Breast epithelium (tissue), 3 donors: ENCODE results near the gene SET.

Source experiments
- POLR2A ChIP-seq: fragments of 450-650 bp; IDR thresholded peaks from one replicate; pipeline ENCODE4 v1.6.1; 2016; ENCODE audit warnings: antibody characterized with exemption, mild to moderate bottlenecking, moderate library complexity
- TF ChIP-seq, protein P1 (sequence below), 3 donors: fragments of 450-650 bp; IDR thresholded peaks; one replicate each; pipeline ENCODE4 v1.5.1; 2016 to 2017; ENCODE audit warnings: antibody characterized with exemption in 3 of 3, mild to moderate bottlenecking in 3 of 3, moderate library complexity in 3 of 3

DNA sequence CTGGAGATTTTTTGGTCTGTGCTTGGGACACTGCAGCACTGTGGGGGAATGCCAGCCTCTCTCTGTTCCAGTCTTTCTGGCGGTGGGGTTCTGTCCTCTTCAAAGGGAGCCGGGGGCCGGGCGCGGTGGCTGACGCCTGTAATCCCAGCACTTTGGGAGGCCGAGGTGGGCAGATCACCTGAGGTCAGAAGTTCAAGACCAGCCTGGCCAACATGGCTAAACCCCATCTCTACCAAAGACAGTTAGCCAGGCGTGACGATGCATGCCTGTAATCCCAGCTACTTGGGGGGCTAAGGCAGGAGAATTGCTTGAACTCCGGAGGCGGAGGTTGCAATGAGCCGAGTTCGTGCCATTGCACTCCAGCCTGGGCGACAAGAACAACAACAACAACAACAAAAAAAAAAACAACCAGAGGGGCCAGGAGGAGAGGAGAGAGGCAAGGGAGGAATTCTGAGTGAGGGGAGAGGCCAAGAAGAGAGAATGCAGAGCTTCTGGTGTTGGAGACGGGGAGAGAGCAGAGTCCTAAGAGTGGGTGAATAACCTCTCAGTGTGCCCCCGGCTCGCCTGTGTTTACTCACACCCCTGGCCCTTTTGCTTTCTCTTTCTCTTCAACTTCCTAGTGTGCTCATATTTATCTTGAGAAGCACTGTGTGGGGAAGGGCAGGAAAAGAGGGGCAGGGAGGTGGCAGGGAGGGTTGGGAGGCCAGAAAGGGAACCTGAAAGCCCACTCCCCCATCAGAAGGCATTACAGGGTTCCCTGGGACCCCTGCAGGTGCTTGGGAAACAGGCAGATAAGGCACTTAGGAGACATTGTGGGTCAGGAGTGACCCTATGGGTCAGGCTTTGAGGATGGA is 3.2 kb upstream of the SET start:
- TF ChIP-seq POLR2A: no peak
- TF ChIP-seq, protein P1, sequence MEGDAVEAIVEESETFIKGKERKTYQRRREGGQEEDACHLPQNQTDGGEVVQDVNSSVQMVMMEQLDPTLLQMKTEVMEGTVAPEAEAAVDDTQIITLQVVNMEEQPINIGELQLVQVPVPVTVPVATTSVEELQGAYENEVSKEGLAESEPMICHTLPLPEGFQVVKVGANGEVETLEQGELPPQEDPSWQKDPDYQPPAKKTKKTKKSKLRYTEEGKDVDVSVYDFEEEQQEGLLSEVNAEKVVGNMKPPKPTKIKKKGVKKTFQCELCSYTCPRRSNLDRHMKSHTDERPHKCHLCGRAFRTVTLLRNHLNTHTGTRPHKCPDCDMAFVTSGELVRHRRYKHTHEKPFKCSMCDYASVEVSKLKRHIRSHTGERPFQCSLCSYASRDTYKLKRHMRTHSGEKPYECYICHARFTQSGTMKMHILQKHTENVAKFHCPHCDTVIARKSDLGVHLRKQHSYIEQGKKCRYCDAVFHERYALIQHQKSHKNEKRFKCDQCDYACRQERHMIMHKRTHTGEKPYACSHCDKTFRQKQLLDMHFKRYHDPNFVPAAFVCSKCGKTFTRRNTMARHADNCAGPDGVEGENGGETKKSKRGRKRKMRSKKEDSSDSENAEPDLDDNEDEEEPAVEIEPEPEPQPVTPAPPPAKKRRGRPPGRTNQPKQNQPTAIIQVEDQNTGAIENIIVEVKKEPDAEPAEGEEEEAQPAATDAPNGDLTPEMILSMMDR (IDR thresholded peaks at IDR 0.05): no peak
